GM23338 (cell line): ENCODE data around the gene UNK. TPM values are rescaled to one million over a fixed set of nuclear protein-coding genes. Genes with fewer than 3 reads are reported as not detected.

ENCODE experiments used
- ATAC-seq: fragments of 200-7000 bp; cut with Tn5 transposase; 3 replicates; pipeline ENCODE4 v1.9.1; 2020
- DNase-seq: peaks from one replicate; pipeline ENCODE4 v3.0.0-alpha.2; 2015; ENCODE audit warnings: low spot score
- H2AFZ ChIP-seq: fragments of 200-600 bp; sonication (generic); 2 replicates; pipeline ENCODE4 v1.8.0; 2016; ENCODE audit warnings: antibody characterized with exemption, mild to moderate bottlenecking, moderate library complexity
- H3F3A ChIP-seq: fragments of 200-600 bp; sonication (generic); replicated peaks from 2 replicates; pipeline ENCODE4 v1.8.0; 2017; ENCODE audit warnings: antibody characterized with exemption, mixed run types, low read depth
- H3K27ac ChIP-seq: fragments of 200-600 bp; sonication (generic); 2 replicates; pipeline ENCODE4 v1.6.1; 2016; ENCODE audit warnings: low read depth
- H3K27me3 ChIP-seq: fragments of 200-600 bp; sonication (generic); 2 replicates; pipeline ENCODE4 v1.8.0; 2016; ENCODE audit warnings: mild to moderate bottlenecking, mixed run types, moderate library complexity; ENCODE audit not compliant: insufficient read depth
- H3K36me3 ChIP-seq: fragments of 200-600 bp; sonication (generic); 2 replicates; pipeline ENCODE4 v1.8.0; 2016; ENCODE audit warnings: mild to moderate bottlenecking; ENCODE audit not compliant: insufficient read depth
- H3K4me1 ChIP-seq: fragments of 200-600 bp; sonication (generic); 2 replicates; pipeline ENCODE4 v1.8.0; 2016; ENCODE audit warnings: mild to moderate bottlenecking, moderate library complexity; ENCODE audit not compliant: insufficient read depth
- H3K4me2 ChIP-seq: fragments of 200-600 bp; sonication (generic); 2 replicates; pipeline ENCODE4 v1.7.1; 2017; ENCODE audit warnings: mixed run types
- H3K4me3 ChIP-seq: fragments of 200-600 bp; sonication (generic); 2 replicates; pipeline ENCODE4 v1.6.1; 2016; ENCODE audit warnings: mixed run types
- H3K79me2 ChIP-seq: fragments of 200-600 bp; sonication (generic); replicated peaks from 2 replicates; pipeline ENCODE4 v1.8.0; 2017; ENCODE audit warnings: mild to moderate bottlenecking; ENCODE audit not compliant: insufficient read depth
- H3K9me2 ChIP-seq: fragments of 200-600 bp; sonication (generic); 2 replicates; pipeline ENCODE4 v1.8.0; 2017; ENCODE audit not compliant: insufficient read depth
- H4K20me1 ChIP-seq: fragments of 200-600 bp; sonication (generic); replicated peaks from 2 replicates; pipeline ENCODE4 v1.8.0; 2017; ENCODE audit warnings: mild to moderate bottlenecking; ENCODE audit not compliant: insufficient read depth
- H3K27ac Mint-ChIP-seq: 2 replicates; pipeline ENCODE4 v1.8.0; 2020; ENCODE audit warnings: inconsistent platforms, mild to moderate bottlenecking, moderate library complexity, mixed read lengths
- H3K27me3 Mint-ChIP-seq: 3 replicates; pipeline ENCODE4 v1.8.0; 2022; ENCODE audit warnings: low read depth, mild to moderate bottlenecking, moderate library complexity, mixed read lengths, inconsistent platforms; ENCODE audit not compliant: insufficient read depth, poor library complexity
- H3K36me3 Mint-ChIP-seq: 3 replicates; pipeline ENCODE4 v1.8.0; 2021; ENCODE audit warnings: low read depth, mild to moderate bottlenecking, inconsistent platforms, moderate library complexity, mixed read lengths
- H3K4me1 Mint-ChIP-seq: 3 replicates; pipeline ENCODE4 v1.8.0; 2020; ENCODE audit warnings: mild to moderate bottlenecking, inconsistent platforms, mixed read lengths
- H3K4me3 Mint-ChIP-seq: 3 replicates; pipeline ENCODE4 v1.8.0; 2021; ENCODE audit warnings: moderate library complexity, mild to moderate bottlenecking, inconsistent platforms, mixed read lengths
- H3K9me3 Mint-ChIP-seq: 3 replicates; pipeline ENCODE4 v1.8.0; 2020; ENCODE audit warnings: moderate library complexity, mild to moderate bottlenecking, inconsistent platforms, mixed read lengths
- CTCF ChIP-seq, 2 experiments: fragments of 200-600 bp in 1 of 2; sonication (generic) in 1 of 2; conservative IDR thresholded peaks; 2 replicates each; pipeline versions ENCODE4 v1.5.1 to v1.6.1; 2016 to 2017; ENCODE audit warnings: antibody characterized with exemption in 2 of 2, low read depth in 2 of 2, mild to moderate bottlenecking in 2 of 2, moderate library complexity in 1 of 2
- EZH2phosphoT487 ChIP-seq: fragments of 200-600 bp; sonication (generic); IDR thresholded peaks from one replicate; pipeline ENCODE4 v1.8.1; 2018; ENCODE audit warnings: antibody characterized with exemption; ENCODE audit not compliant: unreplicated experiment
- JUNB ChIP-seq: IDR thresholded peaks from one replicate; pipeline ENCODE4 v1.6.1; 2016; ENCODE audit warnings: antibody characterized with exemption; ENCODE audit not compliant: unreplicated experiment
- STAT1 ChIP-seq: IDR thresholded peaks from one replicate; pipeline ENCODE4 v1.6.1; 2016; ENCODE audit warnings: antibody characterized with exemption; ENCODE audit not compliant: unreplicated experiment
- ZNF114 ChIP-seq: fragments of 250-450 bp; sonication (Bioruptor Pico); IDR thresholded peaks from 2 replicates; pipeline ENCODE4 v1.5.0; 2020; ENCODE audit warnings: mild to moderate bottlenecking, moderate library complexity
- ZNF462 ChIP-seq: fragments of 250-450 bp; sonication (Bioruptor Pico); IDR thresholded peaks from 2 replicates; pipeline ENCODE4 v1.5.0; 2020; ENCODE audit warnings: mild to moderate bottlenecking, moderate library complexity
- polyA plus RNA-seq: library from polyadenylated mRNA; unstranded; fragments of >200 nt; fragmentation: Nextera tagmentation; extraction: Ambion mirVana; gene quantifications from 2 replicates; pipeline ENCODE4 v1.2.1, GENCODE V29; 2016
- total RNA-seq: library from RNA; depleted of rRNA; stranded (reverse); fragments of >200 nt; shearing (Covaris generic); gene quantifications from 2 replicates; pipeline ENCODE4 v1.2.3, GENCODE V29; 2014

Gene UNK
- total and polyA plus RNA-seq, 2 experiments from 2014 or later: 21.8 to 65.2 TPM

- H3K27ac Mint-ChIP-seq: no peak overlapping the region
- DNase-seq (peak; percentile 80), ATAC-seq (peak; percentile 69)
- Histone ChIP-seq H3K4me3 (no peak overlapping the region), H3K79me2 (peaks cover 19% of the 10 kb centered on the region), H2AFZ (no peak overlapping the region), H3K27ac (0 out of 2 replicates have a peak overlapping the region, but pooled peaks have one; percentile 59), H3K4me1 (peaks cover 10% of the 10 kb centered on the region), H3K27me3 (no peaks in the 10 kb centered on the region), H4K20me1 (peaks cover 18% of the 10 kb centered on the region), H3K36me3 (peaks cover 17% of the 10 kb centered on the region; the same call in 1 of the 2 replicates), H3K4me2 (no peak overlapping the region), H3F3A (peaks cover 31% of the 10 kb centered on the region), H3K9me2 (no peaks in the 10 kb centered on the region)
- peaks cover 42% of the 10 kb centered on the region for H3K4me1 Mint-ChIP-seq
- peaks cover 41% of the 10 kb centered on the region for H3K36me3 Mint-ChIP-seq
- TF ChIP-seq ZNF114 (CRISPR knock-in tag): no peak
- peak; percentile 44 to 53 for TF ChIP-seq CTCF (conservative IDR thresholded peaks at IDR 0.05; ENCODE audit: low read depth in 2 of 2)
- no peak for TF ChIP-seq ZNF462
- no peak for TF ChIP-seq EZH2phosphoT487
- no peak for TF ChIP-seq JUNB
- no peak for TF ChIP-seq STAT1
- no peaks in the 10 kb centered on the region; the same call in 2 of the 3 replicates for H3K9me3 Mint-ChIP-seq
- H3K4me3 Mint-ChIP-seq: no peak overlapping the region
- H3K27me3 Mint-ChIP-seq: peaks cover 47% of the 10 kb centered on the region
Measured at GRCh38 chr17:75773808-75774470, 10.7 kb upstream of the UNK start.
